Urothelium cell line (cell line): ENCODE data around the gene PID1.

ENCODE experiments used
- DNase-seq: peaks from one replicate; pipeline ENCODE4 v3.0.0; 2011; ENCODE audit warnings: low spot score, mixed read lengths
- FAIRE-seq: peaks from 2 replicates; lab custom pipeline; 2011; peaks lifted over from hg19 to GRCh38; lab: Jason Lieb, UNC

The PID1 gene

GRCh38 chr2:229173825-229174359, 97.2 kb downstream of the PID1 start:
- no peak for DNase-seq
- no peak for FAIRE-seq

GRCh38 chr2:229170916-229171315, 100.2 kb downstream of the PID1 start:
- no peak for DNase-seq
- FAIRE-seq = no peak

GRCh38 chr2:229170171-229170570, 100.9 kb downstream of the PID1 start:
- no peak for DNase-seq
- FAIRE-seq = no peak

- no peak for FAIRE-seq
- no peak for DNase-seq
Observed at GRCh38 chr2:229169751-229170150, 101.3 kb downstream of the PID1 start.

- DNase-seq = no peak
- FAIRE-seq = no peak
Observed at GRCh38 chr2:229164545-229165249, 106.4 kb downstream of the PID1 start.

- no peak for DNase-seq
- FAIRE-seq = no peak
Observed at GRCh38 chr2:229163893-229164292, 107.2 kb downstream of the PID1 start.

- no peak for DNase-seq
- no peak for FAIRE-seq
Observed at GRCh38 chr2:229162015-229162414, 109.1 kb downstream of the PID1 start.

GRCh38 chr2:229160984-229161383, 110.1 kb downstream of the PID1 start:
- FAIRE-seq (no peak), DNase-seq (no peak)

GRCh38 chr2:229160180-229160579, 110.9 kb downstream of the PID1 start:
- FAIRE-seq = no peak
- no peak for DNase-seq

- no peak for FAIRE-seq
Observed at GRCh38 chr2:229159405-229159804, 111.7 kb downstream of the PID1 start.

GRCh38 chr2:229154381-229154780, 116.7 kb downstream of the PID1 start:
- FAIRE-seq (peak; percentile 87), DNase-seq (peak; percentile 62)

More at GRCh38 chr2:229159405-229159804, 111.7 kb downstream of the PID1 start:
- DNase-seq = no peak

GRCh38 chr2:229153951-229154350, 117.1 kb downstream of the PID1 start:
- no peak for DNase-seq
- no peak for FAIRE-seq

GRCh38 chr2:229153267-229153666, 117.8 kb downstream of the PID1 start:
- DNase-seq (peak; percentile 10), FAIRE-seq (no peak)

GRCh38 chr2:229152674-229153073, 118.4 kb downstream of the PID1 start:
- FAIRE-seq = no peak
- no peak for DNase-seq

GRCh38 chr2:229150317-229150716, 120.8 kb downstream of the PID1 start:
- FAIRE-seq (no peak), DNase-seq (no peak)

- peak; percentile 44 for DNase-seq
- FAIRE-seq = no peak
Observed at GRCh38 chr2:229141424-229142025, 129.6 kb downstream of the PID1 start.

GRCh38 chr2:229137639-229138038, 133.4 kb downstream of the PID1 start:
- DNase-seq (no peak), FAIRE-seq (no peak)

- FAIRE-seq = no peak
- DNase-seq = no peak
Observed at GRCh38 chr2:229137066-229137465, 134.0 kb downstream of the PID1 start.

- FAIRE-seq = no peak
- DNase-seq = peak; percentile 23
Observed at GRCh38 chr2:229133155-229133772, 137.8 kb downstream of the PID1 start.

- no peak for FAIRE-seq
- DNase-seq = no peak
Observed at GRCh38 chr2:229132236-229132635, 138.9 kb downstream of the PID1 start.

GRCh38 chr2:229130522-229130921, 140.6 kb downstream of the PID1 start:
- FAIRE-seq (no peak), DNase-seq (no peak)
